HL-60/S4 (cell line): Measurements from ENCODE around the gene ACTRT2.

Source experiments
- in situ Hi-C: fragments of 300-500 bp; cut with MboI; formaldehyde crosslinking; loops from 2 replicates; pipeline ENCODE4 v1.14.3; 2022; ENCODE audit warnings: low sequenced_read_pairs

The ACTRT2 gene

DNA sequence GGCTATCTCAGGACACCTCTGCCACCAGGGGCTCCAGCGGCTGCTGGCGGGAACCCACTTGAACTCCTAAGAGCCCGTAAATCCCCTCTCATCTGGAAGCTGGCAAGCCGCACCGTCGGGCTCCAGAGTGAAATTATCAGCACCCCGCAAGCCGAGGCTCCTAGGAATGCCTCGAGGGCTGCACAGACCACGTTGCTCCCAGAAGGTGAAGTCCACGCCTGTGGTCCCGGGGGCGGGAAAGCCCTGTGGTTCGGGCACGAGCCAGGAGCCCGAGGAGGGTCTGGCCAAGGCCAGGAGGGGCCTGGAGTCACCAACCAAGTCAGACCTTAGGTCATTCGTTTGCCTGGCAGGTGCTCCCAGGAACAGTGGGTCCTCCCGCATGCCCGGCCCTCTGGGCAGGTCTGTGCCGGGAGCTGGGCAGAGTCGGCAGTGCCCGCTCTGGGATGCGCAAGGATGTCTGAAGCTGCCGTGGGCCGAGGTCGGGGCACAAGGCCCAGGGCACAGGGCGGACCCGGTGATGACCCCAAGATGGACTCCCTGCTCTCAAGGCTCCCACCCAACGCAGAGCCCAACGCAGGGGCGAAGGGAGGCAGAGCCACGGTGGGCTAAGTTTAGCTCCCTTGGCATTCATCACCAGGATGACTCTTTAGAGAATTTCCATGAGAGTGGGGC is 8.9 kb downstream of the ACTRT2 start:
- in situ Hi-C loops: no loop called here

GRCh38 chr1:3030663-3031381 is 9.6 kb downstream of the ACTRT2 start:
- in situ Hi-C loops: no loop called here

DNA sequence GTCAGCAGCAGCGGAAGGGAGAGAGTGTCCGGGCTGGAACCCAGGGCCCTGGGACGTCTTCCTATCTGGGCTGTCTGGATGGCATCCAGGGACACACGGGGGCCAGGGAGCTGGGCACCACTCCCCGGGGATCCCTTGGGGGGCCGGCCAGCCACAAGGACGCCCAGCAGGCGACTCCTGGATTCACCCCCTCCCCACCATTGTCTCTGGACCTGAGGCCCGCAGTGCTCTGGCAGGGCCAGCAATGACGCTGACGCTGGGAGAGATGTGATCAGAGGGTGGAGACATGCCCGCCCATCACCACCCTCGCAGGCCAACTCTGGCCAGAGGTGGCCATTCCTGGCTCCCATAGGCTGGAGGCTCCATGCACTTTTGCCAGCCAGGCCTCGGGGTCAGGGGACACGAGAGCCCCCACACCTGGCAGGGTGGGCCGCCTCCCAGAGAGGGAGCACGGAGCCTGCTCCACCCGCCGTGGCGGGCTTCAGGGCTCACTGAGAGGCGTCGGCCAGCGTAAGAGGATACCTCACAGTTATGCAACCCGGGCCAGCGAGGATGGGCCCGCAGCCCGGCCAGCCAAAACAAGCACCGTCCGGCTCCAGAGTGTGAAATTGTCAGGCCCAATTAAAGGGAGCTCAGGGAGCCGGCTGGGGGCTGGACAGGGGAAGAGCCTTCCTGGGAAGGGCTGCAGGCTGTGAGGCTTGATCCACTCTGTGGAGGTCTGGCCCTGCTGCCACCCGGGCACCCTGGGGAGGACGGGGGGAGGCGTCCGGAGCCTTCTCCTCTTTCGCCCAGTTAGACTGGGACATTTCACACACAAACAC is 10.3 kb downstream of the ACTRT2 start:
- in situ Hi-C loops: no loop called here

DNA sequence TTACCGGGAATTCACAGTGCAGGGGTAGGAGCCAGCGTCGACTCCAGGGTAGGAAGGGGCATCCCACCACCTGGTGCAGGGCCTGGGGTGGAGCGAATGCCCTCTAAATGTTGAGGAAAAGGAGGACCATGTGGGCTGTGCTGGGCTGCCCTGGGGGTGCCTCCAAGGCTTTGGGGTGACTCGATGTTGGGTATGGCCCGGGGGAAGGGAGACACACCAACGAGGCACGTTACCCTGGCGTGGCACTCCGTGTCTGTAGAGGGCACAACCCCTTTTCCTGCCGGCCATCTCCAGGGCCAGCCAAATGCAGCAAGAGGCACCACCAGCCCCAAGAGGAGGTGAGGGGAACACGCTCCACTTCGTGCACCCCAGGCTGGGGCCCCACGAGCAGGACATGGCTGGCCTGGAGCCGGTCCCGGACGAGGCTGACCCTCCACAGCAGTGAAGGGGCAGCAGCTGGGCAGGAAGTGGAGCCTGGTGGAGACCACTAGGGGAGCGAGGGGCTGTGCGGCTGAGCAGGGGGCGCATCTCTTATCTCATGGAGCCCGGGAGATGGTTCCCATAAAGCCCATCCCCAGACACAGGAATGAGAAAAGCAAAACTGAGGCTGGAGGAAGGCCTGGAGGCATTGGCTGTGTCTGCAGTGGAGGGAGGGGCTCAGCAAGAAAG is 11.2 kb downstream of the ACTRT2 start:
- in situ Hi-C loops: no loop called here

DNA sequence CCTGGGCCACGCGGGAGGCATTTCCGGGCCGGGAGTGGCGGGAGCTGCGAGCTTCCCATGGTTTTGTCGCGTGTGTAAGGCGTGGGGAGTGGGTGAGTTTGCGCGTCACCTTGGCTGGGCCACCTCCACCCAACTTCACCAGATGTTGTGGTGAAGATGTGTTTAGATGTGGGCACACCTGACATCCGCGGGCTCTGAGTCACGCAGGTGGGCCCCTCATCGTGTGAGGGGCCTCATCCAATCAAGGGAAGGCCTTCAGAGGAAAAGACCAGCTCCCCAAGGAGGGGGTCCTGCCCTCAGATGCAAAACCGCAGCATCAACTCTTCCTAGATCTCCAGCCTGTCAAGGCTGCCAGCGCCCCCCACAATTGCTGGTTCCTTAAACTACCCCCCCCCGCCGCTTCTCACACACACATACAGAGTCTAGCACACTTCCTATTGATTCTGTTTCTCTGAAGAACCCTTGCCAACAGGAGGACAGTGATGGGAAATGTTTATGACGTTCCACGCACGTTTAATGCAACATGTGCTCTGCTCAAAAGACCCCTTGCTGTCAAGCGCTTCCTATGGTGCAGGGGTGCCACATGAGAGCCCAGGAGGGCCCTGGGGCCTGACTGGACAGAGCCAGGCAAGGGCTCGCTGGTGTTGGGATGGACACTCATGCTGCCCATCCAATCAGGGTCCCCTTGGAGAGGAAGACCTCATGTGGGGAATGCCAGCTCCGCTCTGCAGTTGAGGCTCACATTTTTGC is 11.9 kb downstream of the ACTRT2 start:
- in situ Hi-C loops: no loop called here

GRCh38 chr1:3033790-3034090 is 12.5 kb downstream of the ACTRT2 start:
- in situ Hi-C loops: no loop called here

DNA sequence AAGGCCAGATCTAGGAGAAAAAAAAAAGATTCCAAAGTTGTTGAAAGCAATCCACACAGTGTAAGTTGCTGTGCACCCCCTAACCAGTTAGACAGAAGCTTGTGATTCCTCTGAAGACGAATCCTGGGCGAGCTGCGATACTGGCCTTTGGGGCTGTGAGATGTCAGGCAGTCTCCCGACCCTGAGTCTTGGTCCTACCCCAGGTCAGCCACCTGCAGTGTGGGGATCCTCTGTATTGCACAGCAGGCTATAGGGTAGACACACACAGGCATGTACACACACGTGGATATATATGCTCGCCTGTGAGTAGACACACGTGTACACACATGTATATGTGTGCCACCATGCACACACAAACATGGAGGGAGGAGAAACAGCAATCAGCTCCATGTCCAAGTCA is 12.9 kb downstream of the ACTRT2 start:
- in situ Hi-C loops: no loop called here

- in situ Hi-C loops: no loop called here
These were observed 13.7 kb downstream of the ACTRT2 start for GRCh38 chr1:3034728-3035562.

- in situ Hi-C loops: no loop called here
These were observed 14.5 kb downstream of the ACTRT2 start for GRCh38 chr1:3035563-3036446.

DNA sequence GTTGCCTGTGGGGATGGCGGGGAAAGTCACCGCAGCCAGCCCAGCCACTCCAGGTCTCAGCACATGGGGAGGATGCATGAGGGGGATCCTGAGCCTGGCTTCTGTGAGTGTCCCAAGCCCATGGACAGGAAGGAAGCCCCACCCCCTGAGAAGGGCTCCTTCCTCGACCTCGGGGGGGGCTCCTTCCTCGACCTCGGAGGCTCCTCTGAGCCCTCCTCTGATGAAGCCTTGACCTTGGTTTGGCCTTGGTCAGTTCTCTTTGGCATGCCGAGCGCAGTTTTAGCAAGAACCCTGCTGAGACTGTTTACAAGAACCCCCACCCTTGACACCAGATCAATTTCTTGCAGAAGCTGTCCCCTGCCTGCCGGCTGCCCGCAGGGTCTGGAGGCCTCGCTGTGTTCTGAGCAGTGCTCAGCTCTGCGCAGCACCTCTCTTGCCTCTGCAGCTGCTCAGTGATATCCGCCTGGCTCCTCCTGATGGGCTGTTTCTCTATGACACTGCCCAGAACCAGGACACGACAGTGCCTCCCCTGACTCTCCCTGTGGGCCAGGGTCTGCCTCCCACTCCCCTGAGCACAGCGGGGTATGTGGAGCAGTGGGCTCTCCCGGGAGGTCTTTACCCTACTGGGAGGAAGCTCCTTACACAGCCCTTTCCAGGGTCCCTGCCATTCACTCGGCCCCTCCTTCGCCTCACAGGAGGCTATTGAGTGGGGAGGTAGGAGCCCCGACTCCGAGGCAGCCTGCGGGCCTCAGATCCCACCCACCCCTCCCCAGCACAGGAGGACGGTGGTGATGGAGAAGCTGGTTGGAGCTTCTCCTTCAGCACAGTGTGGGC is 15.4 kb downstream of the ACTRT2 start:
- in situ Hi-C loops: no loop called here

- in situ Hi-C loops: no loop called here
These were observed 16.2 kb downstream of the ACTRT2 start for GRCh38 chr1:3037281-3038040.

- in situ Hi-C loops: no loop called here
These were observed 16.9 kb downstream of the ACTRT2 start for GRCh38 chr1:3038113-3038551.

DNA sequence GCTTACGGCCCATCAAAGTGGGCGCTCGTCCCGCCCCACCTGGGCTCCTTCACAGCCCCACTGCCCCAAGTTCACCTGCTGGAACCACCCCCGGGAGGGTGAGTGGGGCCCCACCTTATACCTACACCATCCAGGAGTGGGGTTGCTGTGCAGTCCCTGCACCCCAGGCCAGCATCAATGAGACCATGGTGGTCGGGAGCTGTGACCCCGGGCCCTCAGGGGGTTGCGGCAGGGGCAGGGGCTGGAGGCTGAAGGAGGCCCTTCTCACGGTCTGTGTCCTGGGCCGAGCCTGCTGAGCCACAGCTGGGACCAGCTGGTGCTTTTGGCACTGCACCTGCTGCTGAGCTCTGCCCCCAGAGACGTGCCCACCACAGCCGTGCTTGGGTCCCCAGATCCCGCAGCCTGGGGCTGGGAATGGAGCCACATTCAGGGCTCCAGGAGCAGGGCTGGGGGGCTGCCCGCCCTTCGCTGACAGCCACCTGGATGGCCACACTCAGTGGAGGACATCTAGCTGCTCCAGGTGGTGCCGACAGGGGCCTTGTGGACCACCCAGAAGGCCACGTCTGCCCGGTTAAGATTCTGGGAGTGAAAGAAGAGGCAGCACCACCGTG is 17.4 kb downstream of the ACTRT2 start:
- in situ Hi-C loops: no loop called here

- in situ Hi-C loops: no loop called here
These were observed 18.7 kb downstream of the ACTRT2 start for GRCh38 chr1:3040004-3040403.

GRCh38 chr1:3042481-3042880 is 21.2 kb downstream of the ACTRT2 start:
- in situ Hi-C loops: no loop called here

DNA sequence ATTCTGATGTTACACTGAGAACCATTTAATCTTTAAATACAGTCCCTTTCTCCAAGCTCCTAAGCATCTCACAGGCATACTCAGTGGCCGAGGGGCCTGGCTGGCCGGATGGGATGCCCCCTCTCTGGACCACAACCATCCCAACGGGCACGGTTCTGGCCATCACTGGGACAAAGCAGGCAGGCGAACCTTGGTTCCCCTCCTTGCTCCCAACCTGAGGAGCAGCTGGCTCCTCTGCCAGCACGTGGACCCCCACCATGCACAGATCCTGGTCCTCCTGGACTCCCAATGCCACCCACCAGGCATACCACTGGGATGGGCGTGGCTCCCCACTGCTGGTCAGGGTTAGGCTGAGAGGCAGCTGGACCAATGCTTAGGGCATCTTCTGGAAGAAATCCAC is 27.9 kb downstream of the ACTRT2 start:
- in situ Hi-C loops: no loop called here

DNA sequence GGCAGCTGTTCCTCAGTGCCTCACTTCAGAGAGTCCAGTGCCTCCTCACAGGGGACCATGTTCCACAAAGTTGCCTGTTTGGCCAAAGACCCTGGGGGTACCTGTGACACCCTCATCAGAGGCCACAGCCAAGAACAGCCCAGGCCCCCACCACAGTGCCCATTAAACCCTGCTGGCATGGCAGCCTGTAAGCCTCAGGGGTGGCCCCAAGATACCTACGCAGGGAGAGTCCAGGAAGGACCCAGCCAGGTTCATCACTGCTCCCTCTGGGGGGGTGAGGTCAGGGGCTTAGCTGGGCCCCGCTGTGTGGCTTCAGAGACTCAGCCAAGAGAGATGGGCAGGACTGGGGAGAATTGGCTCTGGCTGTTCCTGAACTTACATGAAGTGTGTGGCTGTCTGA is 28.6 kb downstream of the ACTRT2 start:
- in situ Hi-C loops: no loop called here
